HG03039 (cell line): Measurements from ENCODE around the gene OR9K2.
"Not testable (repeated sequence)": the region's sequence is repeated elsewhere in the genome, so short reads cannot be mapped to it uniquely, and the experiment has no call there.

Experiments
- ATAC-seq: cut with Tn5 transposase; IDR thresholded peaks from one replicate; pipeline ENCODE4 v1.9.1; 2021; ENCODE audit warnings: mild to moderate bottlenecking, moderate library complexity; ENCODE audit not compliant: unreplicated experiment

Gene OR9K2

GRCh38 chr12:55126106-55126505 is at the start of gene OR9K2:
TSS of gene OR9K2 (plus strand) at chr12:55126406. CDS start at chr12:55129835, 3,429 bp downstream.
- ATAC-seq, result no peak

DNA sequence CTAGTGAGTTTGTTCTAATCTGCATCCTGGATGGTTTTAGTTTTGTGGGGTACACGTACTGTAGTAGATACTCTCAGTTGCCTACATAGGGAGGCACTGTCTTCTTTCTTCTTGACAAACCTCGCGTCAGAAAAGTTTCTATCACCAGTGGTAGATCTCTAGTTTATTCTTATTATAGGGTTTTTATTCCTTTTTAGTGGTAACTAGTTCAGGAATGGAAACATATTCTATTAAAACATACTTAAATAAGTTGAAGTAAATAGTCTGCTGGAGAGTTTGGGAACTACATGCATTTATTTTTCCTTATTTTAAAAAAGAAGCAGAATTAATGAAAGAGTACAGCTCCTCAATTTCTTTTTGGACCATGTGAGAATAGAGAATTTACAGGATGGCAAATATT is 33.6 kb upstream of the OR9K2 start:
- no peak for ATAC-seq

- no peak for ATAC-seq
Measured at GRCh38 chr12:55112378-55112875, 13.8 kb upstream of the OR9K2 start.

- ATAC-seq, result no peak
Measured at GRCh38 chr12:55116152-55116551, 10.1 kb upstream of the OR9K2 start.

- no peak for ATAC-seq
Measured at GRCh38 chr12:55132816-55133215, 6.6 kb downstream of the OR9K2 start.

DNA sequence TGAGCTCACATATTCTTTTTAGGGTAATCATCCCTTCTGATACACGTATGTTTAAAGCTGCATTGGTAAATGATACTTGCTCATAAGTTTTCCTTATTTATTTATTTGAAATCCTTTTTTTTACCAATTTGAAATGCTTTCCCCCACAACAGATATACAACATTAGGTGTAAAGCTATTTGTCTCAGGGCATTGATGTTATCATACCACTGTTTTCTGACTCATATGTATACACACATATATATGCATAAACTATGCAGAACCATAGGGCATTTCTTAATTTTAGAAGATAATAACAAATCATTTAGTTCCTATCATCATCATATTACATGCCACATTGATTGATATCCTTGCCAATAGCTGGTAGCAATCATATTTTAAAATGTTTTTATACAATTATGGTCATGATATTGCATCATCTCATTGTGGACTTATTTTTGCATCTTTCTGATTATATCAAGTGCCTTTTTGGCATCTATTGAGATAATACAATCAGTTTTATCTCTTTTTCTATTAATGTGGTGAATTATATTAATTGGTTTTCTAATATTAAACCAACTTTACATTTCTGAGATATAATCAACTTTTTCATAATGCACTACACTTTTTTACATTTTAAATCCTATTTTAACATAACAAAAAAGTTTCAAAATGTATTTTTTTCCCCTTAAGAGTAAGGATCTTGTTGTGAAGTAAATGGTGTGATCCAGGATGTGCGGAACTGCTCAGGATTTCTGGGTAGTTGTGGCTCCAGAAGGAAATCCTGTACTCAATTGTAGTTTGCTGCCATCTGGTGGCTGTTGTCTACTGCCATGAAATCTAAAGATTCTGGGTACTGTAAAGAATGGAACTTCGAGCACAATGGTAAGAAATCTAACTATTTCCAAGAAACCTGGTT is 16.7 kb downstream of the OR9K2 start:
- ATAC-seq, result no peak

- ATAC-seq, result no peak
Measured at GRCh38 chr12:55143566-55143870, 17.3 kb downstream of the OR9K2 start.

- ATAC-seq, result not testable (repeated sequence)
Measured at GRCh38 chr12:55167010-55167640, 40.9 kb downstream of the OR9K2 start.

DNA sequence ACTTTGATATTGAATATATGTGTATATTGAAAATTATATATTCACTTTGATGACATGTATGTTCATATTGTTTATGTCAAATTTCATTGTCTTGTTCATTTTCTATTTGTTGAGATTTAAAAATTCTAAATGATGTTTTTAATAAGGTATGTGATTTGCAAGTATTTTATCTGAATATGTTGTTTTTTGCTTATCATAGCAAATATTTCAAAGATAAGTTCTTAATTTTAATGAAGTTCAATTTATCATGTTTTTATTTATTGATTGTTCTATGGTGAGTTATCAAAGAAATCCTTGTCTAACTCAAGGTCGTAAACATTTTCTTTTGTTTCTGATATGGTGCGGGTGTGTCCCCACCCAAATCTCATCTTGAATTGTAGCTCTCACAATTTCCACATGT is 45.2 kb downstream of the OR9K2 start:
- ATAC-seq, result no peak

DNA sequence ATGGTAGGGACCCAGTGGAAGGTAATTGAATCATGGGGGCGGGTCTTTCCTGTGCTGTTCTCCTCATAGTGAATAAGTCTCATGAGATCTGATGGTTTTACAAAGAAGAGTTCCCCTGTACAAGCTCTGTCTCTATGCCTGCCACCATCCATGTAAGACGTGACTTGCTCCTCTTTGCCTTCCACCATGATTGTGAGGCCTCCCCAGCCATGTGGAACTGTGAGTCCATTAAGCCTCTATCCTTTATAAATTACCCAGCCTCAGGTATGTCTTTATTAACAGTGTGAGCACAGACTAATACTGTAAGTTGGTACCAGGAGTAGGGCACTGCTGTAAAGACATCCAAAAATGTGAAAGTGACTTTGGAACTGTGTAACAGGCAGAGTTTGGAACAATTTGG is 45.6 kb downstream of the OR9K2 start:
- ATAC-seq, result not testable (repeated sequence)

GRCh38 chr12:55172686-55173085 is 46.5 kb downstream of the OR9K2 start:
- no peak for ATAC-seq

GRCh38 chr12:55173456-55173855 is 47.2 kb downstream of the OR9K2 start:
- ATAC-seq, result no peak
